ENCODE measurements around the gene MIGA1. TPM values are rescaled to one million over a fixed set of nuclear protein-coding genes. Genes with fewer than 3 reads are reported as not detected.
A peak's percentile ranks its signal among the peaks of the same experiment; 100 is the strongest.

Gene MIGA1
- total RNA-seq, 2 donors from 2014 or later = 13.9 to 18.3 TPM

GRCh38 chr1:77832901-77833300, 53.5 kb downstream of the MIGA1 start:
- intact Hi-C loops (cut with DNase I, micrococcal nuclease) = loop anchor here in 1 of 2 donors (5.0 kb wide), 1 partner anchor 59 kb away; no protein-coding TSS in a partner anchor
- DNase-seq (no peak), ATAC-seq (no peak)

- ATAC-seq = no peak
- no peak for DNase-seq
- intact Hi-C loops (cut with DNase I, micrococcal nuclease) = loop anchor here in 1 of 2 donors (5.0 kb wide), 1 partner anchor 59 kb away; no protein-coding TSS in a partner anchor
Measured at GRCh38 chr1:77833521-77834100, 54.2 kb downstream of the MIGA1 start.

GRCh38 chr1:77834771-77835334, 55.4 kb downstream of the MIGA1 start:
- ATAC-seq (peak; percentile 93), DNase-seq (peak in 1 of 2 donors; percentile 44)
- intact Hi-C loops (cut with DNase I, micrococcal nuclease) = loop anchor here in 1 of 2 donors (5.0 kb wide), 1 partner anchor 57 kb away; no protein-coding TSS in a partner anchor

GRCh38 chr1:77841574-77841973, 62.1 kb downstream of the MIGA1 start:
- no peak for DNase-seq
- no peak for ATAC-seq
- intact Hi-C loops (cut with DNase I, micrococcal nuclease) = no loop called here

- DNase-seq = no peak
- no peak for ATAC-seq
- intact Hi-C loops (cut with DNase I, micrococcal nuclease) = no loop called here
Measured at GRCh38 chr1:77845951-77846350, 66.5 kb downstream of the MIGA1 start.

GRCh38 chr1:77846966-77847365, 67.5 kb downstream of the MIGA1 start:
- DNase-seq (no peak), ATAC-seq (no peak)
- intact Hi-C loops (cut with DNase I, micrococcal nuclease) = no loop called here

DNA sequence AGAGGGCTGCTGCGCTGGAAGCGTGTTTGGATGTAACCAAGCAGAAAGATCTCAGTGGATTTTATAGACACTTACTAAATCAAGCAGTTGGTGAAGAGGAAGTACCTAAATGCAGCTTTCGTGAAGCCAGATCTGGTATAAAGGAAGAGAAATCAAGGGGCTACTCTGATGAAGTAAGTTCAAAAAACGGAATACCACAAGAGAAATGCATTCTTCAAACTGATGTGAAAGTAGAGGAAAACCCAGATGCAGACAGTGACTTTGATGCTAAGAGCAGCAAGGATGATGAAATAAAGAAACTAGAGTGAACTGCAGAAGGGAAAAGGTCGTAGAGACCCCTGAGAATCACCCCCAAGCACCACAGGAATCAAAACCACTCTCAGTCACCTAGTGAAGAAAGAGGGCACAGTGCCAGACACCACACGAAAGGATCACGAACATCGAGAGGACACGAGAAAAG, 68.2 kb downstream of the MIGA1 start:
- ATAC-seq (no peak), DNase-seq (no peak)
- intact Hi-C loops (cut with DNase I, micrococcal nuclease) = no loop called here

GRCh38 chr1:77850082-77850481, 70.6 kb downstream of the MIGA1 start:
- intact Hi-C loops (cut with DNase I, micrococcal nuclease) = no loop called here
- no peak for DNase-seq
- no peak for ATAC-seq

GRCh38 chr1:77857552-77857951, 78.1 kb downstream of the MIGA1 start:
- DNase-seq = no peak
- intact Hi-C loops (cut with DNase I, micrococcal nuclease) = no loop called here
- ATAC-seq = no peak

DNA sequence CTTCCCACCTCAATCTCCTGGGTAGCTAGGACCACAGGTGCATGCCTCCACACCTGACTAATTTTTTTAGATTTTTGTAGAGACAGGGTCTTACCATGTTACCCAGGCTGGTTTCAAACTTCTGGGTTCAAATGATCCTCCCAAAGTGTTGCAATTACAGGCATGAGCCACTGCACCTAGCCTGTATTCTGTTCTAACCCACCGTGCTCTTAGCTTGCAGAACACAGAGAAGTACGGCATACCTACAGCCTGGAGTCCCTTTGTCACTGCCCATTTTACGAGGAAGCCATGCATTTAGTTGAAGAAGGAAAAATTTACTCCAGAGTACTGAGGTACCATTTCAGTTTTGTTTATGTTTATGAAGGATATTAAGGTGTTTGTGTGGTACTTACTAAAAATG, 79.3 kb downstream of the MIGA1 start:
- intact Hi-C loops (cut with DNase I, micrococcal nuclease) = no loop called here
- DNase-seq (no peak), ATAC-seq (no peak)

- no peak for ATAC-seq
- DNase-seq = no peak
- intact Hi-C loops (cut with DNase I, micrococcal nuclease) = no loop called here
Measured at GRCh38 chr1:77859248-77859647, 79.8 kb downstream of the MIGA1 start.

DNA sequence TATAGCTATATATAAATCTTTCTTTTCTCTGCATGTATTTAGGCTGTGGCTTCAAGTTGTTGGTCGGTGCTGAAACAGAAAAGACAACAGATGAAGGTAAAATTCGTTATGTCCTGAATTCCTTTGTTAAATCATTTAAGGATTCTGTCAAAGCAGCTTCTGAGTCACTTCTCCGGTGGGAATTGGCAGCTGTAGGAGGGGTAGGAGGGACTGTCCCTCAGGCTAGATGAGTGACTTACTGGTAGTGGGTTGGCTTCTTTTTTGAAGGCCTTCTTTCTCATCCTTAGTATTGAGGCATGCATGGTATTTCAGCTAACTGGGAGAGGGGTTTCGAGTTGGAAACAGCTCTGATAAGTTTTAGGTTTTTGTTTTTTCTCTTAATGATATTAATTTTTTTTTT, 86.8 kb downstream of the MIGA1 start:
- ATAC-seq = no peak
- no peak for DNase-seq
- intact Hi-C loops (cut with DNase I, micrococcal nuclease) = no loop called here

DNA sequence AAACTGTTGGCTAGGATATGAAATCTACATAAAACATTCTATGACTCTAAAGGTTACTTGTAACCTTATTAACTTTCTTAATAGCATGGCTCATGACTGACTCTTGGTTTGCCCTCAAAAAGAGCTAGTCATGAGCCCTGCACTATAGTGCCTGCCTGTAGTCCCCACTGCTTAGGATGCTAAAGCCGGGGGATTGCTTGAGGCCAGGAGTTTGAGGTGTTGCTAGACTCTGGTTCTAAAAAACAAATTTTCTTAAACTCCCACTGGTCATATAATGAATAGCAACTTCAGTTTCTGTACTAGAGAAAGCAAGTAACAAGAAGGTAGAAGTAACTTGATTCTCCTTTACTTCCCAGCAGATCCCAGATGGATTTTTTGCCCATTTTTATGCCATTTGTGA, 93.2 kb downstream of the MIGA1 start:
- DNase-seq = no peak
- intact Hi-C loops (cut with DNase I, micrococcal nuclease) = no loop called here
- ATAC-seq = no peak

- ATAC-seq = no peak
- intact Hi-C loops (cut with DNase I, micrococcal nuclease) = no loop called here
- DNase-seq = no peak
Measured at GRCh38 chr1:77873461-77873860, 94.0 kb downstream of the MIGA1 start.

DNA sequence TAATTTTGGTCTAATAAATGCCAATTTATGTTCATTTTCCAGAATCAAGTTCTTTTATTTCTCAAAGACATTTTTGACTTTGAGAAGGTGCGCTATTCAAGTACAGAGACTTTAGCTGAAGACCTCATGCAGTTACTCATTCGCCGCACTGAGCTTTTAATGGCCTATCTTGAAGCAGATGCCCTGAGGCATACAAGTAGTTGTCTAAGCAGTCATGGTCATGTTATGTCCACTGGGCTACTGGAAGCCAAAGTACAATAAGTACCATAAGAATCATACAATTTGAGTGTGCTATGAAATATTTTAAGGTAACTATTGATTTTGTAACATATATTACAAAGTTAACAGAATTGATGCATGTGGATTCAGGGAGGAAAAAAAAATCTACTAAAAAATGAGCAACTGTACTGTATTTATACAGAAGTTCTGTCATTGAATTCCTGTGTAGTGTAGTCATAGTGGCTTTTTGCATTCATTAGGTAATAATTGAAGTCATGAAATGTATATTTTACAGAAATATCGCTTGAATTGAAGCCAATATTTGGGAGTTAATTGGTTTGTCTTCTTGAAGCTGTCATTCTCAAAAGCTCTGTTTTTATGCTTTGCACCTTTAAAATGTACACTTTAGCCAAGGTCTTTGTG, 95.5 kb downstream of the MIGA1 start:
- intact Hi-C loops (cut with DNase I, micrococcal nuclease) = no loop called here
- no peak for ATAC-seq
- DNase-seq = no peak

DNA sequence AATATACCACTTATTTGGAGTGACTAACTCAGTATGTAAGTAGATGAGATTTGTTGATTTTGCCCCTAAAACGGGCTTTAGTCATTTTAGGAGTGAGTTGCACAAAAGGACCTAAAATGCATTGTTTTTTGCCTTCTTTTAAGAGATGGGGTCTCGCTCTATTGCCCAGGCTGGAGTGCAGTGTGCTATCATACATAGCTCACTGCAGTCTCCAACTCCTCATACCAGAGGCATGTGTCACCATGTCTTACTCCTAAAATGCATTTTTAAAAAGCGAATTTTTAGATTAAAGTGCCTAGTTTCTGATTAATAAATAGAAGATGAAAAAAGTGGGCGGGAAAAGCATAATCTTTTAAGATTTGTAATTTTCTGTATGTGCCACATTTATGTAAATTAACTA, 97.4 kb downstream of the MIGA1 start:
- DNase-seq (no peak), ATAC-seq (no peak)
- intact Hi-C loops (cut with DNase I, micrococcal nuclease) = no loop called here

- intact Hi-C loops (cut with DNase I, micrococcal nuclease) = no loop called here
- DNase-seq (no peak), ATAC-seq (no peak)
Measured at GRCh38 chr1:77881061-77881460, 101.6 kb downstream of the MIGA1 start.

- intact Hi-C loops (cut with DNase I, micrococcal nuclease) = no loop called here
- ATAC-seq = no peak
- no peak for DNase-seq
Measured at GRCh38 chr1:77882411-77882810, 103.0 kb downstream of the MIGA1 start.

- intact Hi-C loops (cut with DNase I, micrococcal nuclease) = no loop called here
- peak; percentile 52 to 66 for DNase-seq
- peak; percentile 75 for ATAC-seq
Measured at GRCh38 chr1:77888081-77888780, 108.8 kb downstream of the MIGA1 start, which contains the start of gene NEXN. NEXN (plus strand) TSS chr1:77888624; CDS start chr1:77916107, 27,483 bp downstream.

Measured in left colon (tissue), 2 donors.